Measurements from ENCODE around the gene ACSS2.

DNA sequence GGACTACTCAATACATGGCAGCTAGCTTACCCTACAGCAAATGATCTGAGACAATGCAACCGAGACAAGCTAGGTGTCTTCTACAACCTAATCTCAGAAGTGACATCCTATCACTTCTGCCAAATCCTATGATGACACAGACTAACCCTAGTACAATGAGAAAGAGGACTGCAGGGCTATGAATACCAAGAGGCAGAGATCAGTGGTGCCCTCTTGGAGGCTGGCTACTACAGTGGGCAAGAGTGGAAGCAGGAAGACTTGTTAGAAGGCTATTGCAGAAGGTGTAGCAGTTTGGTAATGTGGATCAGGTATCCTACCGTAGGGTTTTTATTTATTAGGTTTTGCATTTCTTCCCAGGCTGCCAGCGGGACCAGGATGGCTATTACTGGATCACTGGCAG lies 48.9 kb downstream of the ACSS2 start:
- TF ChIP-seq, protein P1, sequence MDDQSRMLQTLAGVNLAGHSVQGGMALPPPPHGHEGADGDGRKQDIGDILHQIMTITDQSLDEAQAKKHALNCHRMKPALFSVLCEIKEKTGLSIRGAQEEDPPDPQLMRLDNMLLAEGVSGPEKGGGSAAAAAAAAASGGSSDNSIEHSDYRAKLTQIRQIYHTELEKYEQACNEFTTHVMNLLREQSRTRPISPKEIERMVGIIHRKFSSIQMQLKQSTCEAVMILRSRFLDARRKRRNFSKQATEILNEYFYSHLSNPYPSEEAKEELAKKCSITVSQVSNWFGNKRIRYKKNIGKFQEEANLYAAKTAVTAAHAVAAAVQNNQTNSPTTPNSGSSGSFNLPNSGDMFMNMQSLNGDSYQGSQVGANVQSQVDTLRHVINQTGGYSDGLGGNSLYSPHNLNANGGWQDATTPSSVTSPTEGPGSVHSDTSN (IDR thresholded peaks at IDR 0.05), result no peak
- TF ChIP-seq MAZ (IDR thresholded peaks at IDR 0.05; ENCODE audit: borderline replicate concordance, low read depth, low read length) (no peak), ZSCAN20 (CRISPR knock-in tag; IDR thresholded peaks at IDR 0.05) (no peak), JUN (IDR thresholded peaks at IDR 0.05) (no peak), MYC (IDR thresholded peaks at IDR 0.05; ENCODE audit: borderline replicate concordance, low read length) (no peak), BHLHE40 (IDR thresholded peaks at IDR 0.05; ENCODE audit: low read depth, low read length) (no peak), EP300 (IDR thresholded peaks at IDR 0.05) (no peak), POLR2A (IDR thresholded peaks at IDR 0.05; ENCODE audit: low read length) (no peak), ESRRA (IDR thresholded peaks at IDR 0.05; ENCODE audit: borderline replicate concordance, low read length) (no peak), CEBPB (IDR thresholded peaks at IDR 0.05) (no peak)
- TF ChIP-seq, protein P2, sequence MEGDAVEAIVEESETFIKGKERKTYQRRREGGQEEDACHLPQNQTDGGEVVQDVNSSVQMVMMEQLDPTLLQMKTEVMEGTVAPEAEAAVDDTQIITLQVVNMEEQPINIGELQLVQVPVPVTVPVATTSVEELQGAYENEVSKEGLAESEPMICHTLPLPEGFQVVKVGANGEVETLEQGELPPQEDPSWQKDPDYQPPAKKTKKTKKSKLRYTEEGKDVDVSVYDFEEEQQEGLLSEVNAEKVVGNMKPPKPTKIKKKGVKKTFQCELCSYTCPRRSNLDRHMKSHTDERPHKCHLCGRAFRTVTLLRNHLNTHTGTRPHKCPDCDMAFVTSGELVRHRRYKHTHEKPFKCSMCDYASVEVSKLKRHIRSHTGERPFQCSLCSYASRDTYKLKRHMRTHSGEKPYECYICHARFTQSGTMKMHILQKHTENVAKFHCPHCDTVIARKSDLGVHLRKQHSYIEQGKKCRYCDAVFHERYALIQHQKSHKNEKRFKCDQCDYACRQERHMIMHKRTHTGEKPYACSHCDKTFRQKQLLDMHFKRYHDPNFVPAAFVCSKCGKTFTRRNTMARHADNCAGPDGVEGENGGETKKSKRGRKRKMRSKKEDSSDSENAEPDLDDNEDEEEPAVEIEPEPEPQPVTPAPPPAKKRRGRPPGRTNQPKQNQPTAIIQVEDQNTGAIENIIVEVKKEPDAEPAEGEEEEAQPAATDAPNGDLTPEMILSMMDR (IDR thresholded peaks at IDR 0.05), result no peak
- TF ChIP-seq, protein P3, sequence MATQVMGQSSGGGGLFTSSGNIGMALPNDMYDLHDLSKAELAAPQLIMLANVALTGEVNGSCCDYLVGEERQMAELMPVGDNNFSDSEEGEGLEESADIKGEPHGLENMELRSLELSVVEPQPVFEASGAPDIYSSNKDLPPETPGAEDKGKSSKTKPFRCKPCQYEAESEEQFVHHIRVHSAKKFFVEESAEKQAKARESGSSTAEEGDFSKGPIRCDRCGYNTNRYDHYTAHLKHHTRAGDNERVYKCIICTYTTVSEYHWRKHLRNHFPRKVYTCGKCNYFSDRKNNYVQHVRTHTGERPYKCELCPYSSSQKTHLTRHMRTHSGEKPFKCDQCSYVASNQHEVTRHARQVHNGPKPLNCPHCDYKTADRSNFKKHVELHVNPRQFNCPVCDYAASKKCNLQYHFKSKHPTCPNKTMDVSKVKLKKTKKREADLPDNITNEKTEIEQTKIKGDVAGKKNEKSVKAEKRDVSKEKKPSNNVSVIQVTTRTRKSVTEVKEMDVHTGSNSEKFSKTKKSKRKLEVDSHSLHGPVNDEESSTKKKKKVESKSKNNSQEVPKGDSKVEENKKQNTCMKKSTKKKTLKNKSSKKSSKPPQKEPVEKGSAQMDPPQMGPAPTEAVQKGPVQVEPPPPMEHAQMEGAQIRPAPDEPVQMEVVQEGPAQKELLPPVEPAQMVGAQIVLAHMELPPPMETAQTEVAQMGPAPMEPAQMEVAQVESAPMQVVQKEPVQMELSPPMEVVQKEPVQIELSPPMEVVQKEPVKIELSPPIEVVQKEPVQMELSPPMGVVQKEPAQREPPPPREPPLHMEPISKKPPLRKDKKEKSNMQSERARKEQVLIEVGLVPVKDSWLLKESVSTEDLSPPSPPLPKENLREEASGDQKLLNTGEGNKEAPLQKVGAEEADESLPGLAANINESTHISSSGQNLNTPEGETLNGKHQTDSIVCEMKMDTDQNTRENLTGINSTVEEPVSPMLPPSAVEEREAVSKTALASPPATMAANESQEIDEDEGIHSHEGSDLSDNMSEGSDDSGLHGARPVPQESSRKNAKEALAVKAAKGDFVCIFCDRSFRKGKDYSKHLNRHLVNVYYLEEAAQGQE (IDR thresholded peaks at IDR 0.05), result no peak
- TF ChIP-seq, protein P4, sequence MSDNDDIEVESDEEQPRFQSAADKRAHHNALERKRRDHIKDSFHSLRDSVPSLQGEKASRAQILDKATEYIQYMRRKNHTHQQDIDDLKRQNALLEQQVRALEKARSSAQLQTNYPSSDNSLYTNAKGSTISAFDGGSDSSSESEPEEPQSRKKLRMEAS (IDR thresholded peaks at IDR 0.05), result no peak
